ENCODE data around the gene PTTG2. TPM values are rescaled to one million over a fixed set of nuclear protein-coding genes. Genes with fewer than 3 reads are reported as not detected.

Gene PTTG2
- total RNA-seq, 1 donor from 2014 or later: not detected

- H3K27ac Mint-ChIP-seq (ENCODE audit: unreplicated experiment): no peak overlapping the region
- H3K9me3 Mint-ChIP-seq: no peaks in the 10 kb centered on the region
- no peak overlapping the region for H3K4me3 Mint-ChIP-seq
- DNase-seq (ENCODE audit: low read depth, low spot score): no peak
- no peaks in the 10 kb centered on the region for H3K4me1 Mint-ChIP-seq
- H3K27me3 Mint-ChIP-seq (ENCODE audit: low read depth): peaks cover 2% of the 10 kb centered on the region
- H3K36me3 Mint-ChIP-seq (ENCODE audit: low read depth): no peaks in the 10 kb centered on the region
- no peak for TF ChIP-seq CTCF (conservative IDR thresholded peaks at IDR 0.05)
Observed at GRCh38 chr4:37935026-37935425, 25.2 kb upstream of the PTTG2 start.

GRCh38 chr4:37936889-37937498 lies 23.2 kb upstream of the PTTG2 start:
- Mint-ChIP-seq H3K4me3 (no peak overlapping the region), H3K4me1 (no peaks in the 10 kb centered on the region), H3K36me3 (ENCODE audit: low read depth) (peaks cover 2% of the 10 kb centered on the region), H3K27me3 (ENCODE audit: low read depth) (peaks cover 2% of the 10 kb centered on the region), H3K9me3 (peaks cover 7% of the 10 kb centered on the region), H3K27ac (ENCODE audit: unreplicated experiment) (no peak overlapping the region)
- no peak for TF ChIP-seq CTCF (conservative IDR thresholded peaks at IDR 0.05)
- DNase-seq (ENCODE audit: low read depth, low spot score): no peak

DNA sequence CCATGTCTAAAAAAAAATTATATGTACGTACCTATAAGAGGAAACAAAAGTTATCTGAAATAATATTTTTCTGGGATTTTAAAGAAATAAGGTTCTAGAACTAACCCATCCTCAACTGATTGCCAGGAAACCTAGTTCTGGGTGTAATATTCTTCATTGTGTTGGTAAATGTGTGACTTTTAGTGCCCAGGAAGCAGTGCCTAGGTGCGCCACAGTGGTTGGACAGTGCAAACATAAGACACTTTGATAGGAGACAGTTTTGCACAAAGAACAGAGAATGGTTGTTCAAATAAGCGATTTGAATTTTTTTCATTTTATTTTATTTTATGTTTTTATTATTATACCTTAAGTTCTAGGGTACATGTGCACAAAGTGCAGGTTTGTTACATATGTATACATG lies 22.0 kb upstream of the PTTG2 start:
- Mint-ChIP-seq H3K4me3 (no peak overlapping the region), H3K27me3 (ENCODE audit: low read depth) (peaks cover 2% of the 10 kb centered on the region), H3K4me1 (no peaks in the 10 kb centered on the region), H3K27ac (ENCODE audit: unreplicated experiment) (no peak overlapping the region), H3K9me3 (peaks cover 10% of the 10 kb centered on the region), H3K36me3 (ENCODE audit: low read depth) (peaks cover 2% of the 10 kb centered on the region)
- DNase-seq (ENCODE audit: low read depth, low spot score): no peak
- no peak for TF ChIP-seq CTCF (conservative IDR thresholded peaks at IDR 0.05)

DNA sequence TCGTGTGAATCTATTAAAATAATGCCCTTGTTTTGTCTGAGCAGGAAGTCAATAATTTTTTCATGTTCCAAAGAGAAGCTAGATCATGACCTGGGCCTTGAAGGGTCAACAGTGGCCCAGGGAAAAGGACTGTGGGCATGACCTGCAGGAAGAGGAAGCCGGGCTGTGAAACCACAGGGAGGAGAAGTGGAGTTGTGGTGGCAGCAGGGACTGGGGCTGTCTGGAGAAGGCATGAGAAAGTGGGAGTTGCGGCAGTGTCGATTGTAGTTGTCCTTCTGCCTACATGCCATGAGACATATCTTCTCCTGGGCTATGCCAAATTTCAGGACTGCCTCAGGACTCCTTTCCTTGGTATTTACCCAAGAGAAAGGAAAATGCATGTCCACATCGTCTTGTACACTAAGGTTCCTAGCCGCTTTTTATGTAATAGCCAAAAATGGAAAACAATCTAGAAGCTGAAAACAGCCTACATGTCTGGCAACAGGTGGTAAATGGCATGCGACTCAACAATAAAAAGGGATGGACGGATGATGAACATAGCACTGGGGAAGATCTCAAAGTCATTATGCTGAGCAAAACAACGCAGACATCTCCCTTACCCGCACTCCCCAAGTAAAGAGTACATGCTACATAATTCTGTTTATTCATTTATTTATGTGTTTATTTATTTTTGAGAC lies 13.6 kb upstream of the PTTG2 start:
- Mint-ChIP-seq H3K4me1 (peaks cover 8% of the 10 kb centered on the region), H3K4me3 (no peak overlapping the region), H3K27me3 (ENCODE audit: low read depth) (no peaks in the 10 kb centered on the region), H3K9me3 (peaks cover 10% of the 10 kb centered on the region), H3K27ac (ENCODE audit: unreplicated experiment) (no peak overlapping the region), H3K36me3 (ENCODE audit: low read depth) (no peaks in the 10 kb centered on the region)
- TF ChIP-seq CTCF (conservative IDR thresholded peaks at IDR 0.05): no peak
- no peak for DNase-seq (ENCODE audit: low read depth, low spot score)

- no peak for DNase-seq (ENCODE audit: low read depth, low spot score)
- no peaks in the 10 kb centered on the region for H3K36me3 Mint-ChIP-seq (ENCODE audit: low read depth)
- TF ChIP-seq CTCF (conservative IDR thresholded peaks at IDR 0.05): no peak
- H3K9me3 Mint-ChIP-seq: peaks cover 3% of the 10 kb centered on the region
- peaks cover 8% of the 10 kb centered on the region for H3K4me1 Mint-ChIP-seq
- H3K27ac Mint-ChIP-seq (ENCODE audit: unreplicated experiment): no peak overlapping the region
- no peak overlapping the region for H3K4me3 Mint-ChIP-seq
- H3K27me3 Mint-ChIP-seq (ENCODE audit: low read depth): no peaks in the 10 kb centered on the region
Observed at GRCh38 chr4:37948542-37948941, 11.7 kb upstream of the PTTG2 start.

All from neural crest cell (in vitro differentiated cells).